ENCODE measurements around the gene ACTA1.

- no peak for TF ChIP-seq CTCF (conservative IDR thresholded peaks at IDR 0.05; ENCODE audit: low read length)
- no peak for TF ChIP-seq EZH2phosphoT487 (IDR thresholded peaks at IDR 0.05; ENCODE audit: borderline replicate concordance, low read depth, low read length)
Measured at GRCh38 chr1:229403573-229403972, 30.3 kb downstream of the ACTA1 start.

Measured in OCI-LY7 (cell line).